ENCODE results near the gene SIAH1. TPM values are rescaled to one million over a fixed set of nuclear protein-coding genes. Genes with fewer than 3 reads are reported as not detected.

SIAH1 gene
- 11.5 to 14.8 TPM (median 13.8 TPM) in 5 replicates for total RNA-seq (2022; extraction: Qiagen RNA extraction)

GRCh38 chr16:48385253-48386150 is at the start of gene SIAH1:
Gene SIAH1, minus strand, starts transcription at chr16:48385413. Its CDS starts 22,985 bp downstream, at chr16:48362428.

Other genes starting within 250 kb of the SIAH1 start
- 0.02 to 0.12 TPM (median 0.05 TPM) in 5 replicates for gene ABCC12, start 229.4 kb downstream of the SIAH1 start, total RNA-seq (2022; extraction: Qiagen RNA extraction)
- gene LONP2, start 141.1 kb downstream of the SIAH1 start, total RNA-seq (2022; extraction: Qiagen RNA extraction): 23.4 to 38.2 TPM (median 29.8 TPM) in 5 replicates
- gene ABCC11, start 137.9 kb downstream of the SIAH1 start, total RNA-seq (2022; extraction: Qiagen RNA extraction): 0.06 to 0.17 TPM (median 0.10 TPM) in 5 replicates
- gene N4BP1, start 224.8 kb upstream of the SIAH1 start, total RNA-seq (2022; extraction: Qiagen RNA extraction): 19.9 to 24.5 TPM (median 23.0 TPM) in 5 replicates

Data from A549 treated with Hydrocortisone at 1 μM for 4 hours (cell line).